Astrocyte (in vitro differentiated cells and primary cell): ENCODE results near the gene KIF14.

Experiments
- EZH2 ChIP-seq: IDR thresholded peaks from 2 replicates; pipeline ENCODE4 v1.6.1; 2012; ENCODE audit warnings: mild to moderate bottlenecking, low read length, inconsistent platforms; ENCODE audit not compliant: insufficient read depth
- TF ChIP-seq, protein P1 (sequence below): IDR thresholded peaks from 2 replicates; pipeline ENCODE4 v1.5.1; 2011; ENCODE audit warnings: low read depth, mild to moderate bottlenecking, inconsistent platforms, low read length, moderate library complexity; ENCODE audit not compliant: insufficient read depth

- TF ChIP-seq, protein P1, sequence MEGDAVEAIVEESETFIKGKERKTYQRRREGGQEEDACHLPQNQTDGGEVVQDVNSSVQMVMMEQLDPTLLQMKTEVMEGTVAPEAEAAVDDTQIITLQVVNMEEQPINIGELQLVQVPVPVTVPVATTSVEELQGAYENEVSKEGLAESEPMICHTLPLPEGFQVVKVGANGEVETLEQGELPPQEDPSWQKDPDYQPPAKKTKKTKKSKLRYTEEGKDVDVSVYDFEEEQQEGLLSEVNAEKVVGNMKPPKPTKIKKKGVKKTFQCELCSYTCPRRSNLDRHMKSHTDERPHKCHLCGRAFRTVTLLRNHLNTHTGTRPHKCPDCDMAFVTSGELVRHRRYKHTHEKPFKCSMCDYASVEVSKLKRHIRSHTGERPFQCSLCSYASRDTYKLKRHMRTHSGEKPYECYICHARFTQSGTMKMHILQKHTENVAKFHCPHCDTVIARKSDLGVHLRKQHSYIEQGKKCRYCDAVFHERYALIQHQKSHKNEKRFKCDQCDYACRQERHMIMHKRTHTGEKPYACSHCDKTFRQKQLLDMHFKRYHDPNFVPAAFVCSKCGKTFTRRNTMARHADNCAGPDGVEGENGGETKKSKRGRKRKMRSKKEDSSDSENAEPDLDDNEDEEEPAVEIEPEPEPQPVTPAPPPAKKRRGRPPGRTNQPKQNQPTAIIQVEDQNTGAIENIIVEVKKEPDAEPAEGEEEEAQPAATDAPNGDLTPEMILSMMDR, result no peak
- no peak for TF ChIP-seq EZH2
Measured at GRCh38 chr1:200634261-200635122, 13.9 kb upstream of the KIF14 start.
